Measurements from ENCODE around the gene LRRC49. TPM values are rescaled to one million over a fixed set of nuclear protein-coding genes. Genes with fewer than 3 reads are reported as not detected.

The LRRC49 gene
- total RNA-seq, 2 donors from 2014 or later: 9.8 to 13.3 TPM

DNA sequence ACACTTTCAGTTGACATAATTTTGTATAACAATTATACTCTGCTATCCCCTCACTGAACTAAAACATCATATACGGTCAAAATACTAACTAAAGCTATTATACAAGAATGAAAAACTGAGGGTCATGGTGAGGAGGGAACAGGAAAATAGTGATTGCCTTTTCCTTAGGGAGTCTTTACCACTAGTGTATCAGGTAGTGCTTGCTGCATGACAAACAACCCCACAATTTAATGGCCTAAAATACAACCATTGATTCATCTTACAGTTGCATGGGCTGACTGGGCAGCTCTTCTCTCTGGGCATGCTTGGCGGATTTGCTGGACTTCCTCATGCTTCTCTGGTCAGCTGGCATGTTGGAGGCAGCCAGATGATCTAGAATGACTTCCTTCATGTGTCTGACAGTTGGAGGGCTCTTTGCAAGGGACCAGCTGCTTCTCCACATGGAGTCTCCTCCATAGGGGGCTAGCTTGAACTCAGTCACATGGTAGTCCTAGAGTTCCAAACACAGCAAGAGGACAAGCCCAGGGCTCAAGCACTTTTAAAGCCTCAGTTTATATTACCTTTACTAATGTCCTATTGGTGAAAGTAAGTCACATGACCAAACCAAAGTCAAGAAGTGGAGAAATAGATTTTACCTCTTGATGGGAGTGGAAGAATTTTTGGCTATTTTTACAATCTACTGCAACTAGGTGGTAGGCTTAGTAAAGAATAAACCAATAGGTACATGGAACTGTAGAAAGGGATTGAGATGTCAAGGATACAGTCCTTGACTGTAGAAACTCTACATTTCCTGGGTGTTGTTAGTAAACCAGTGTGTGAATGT lies 19.2 kb upstream of the LRRC49 start:
- intact Hi-C loops (cut with DNase I): loop anchor here (2.0 kb wide), 1 partner anchor 47 kb away; no protein-coding TSS in a partner anchor
- DNase-seq (ENCODE audit: low spot score): no peak
- Histone ChIP-seq H3K9me3 (no peaks in the 10 kb centered on the region), H3K4me1 (replicated peaks) (no peaks in the 10 kb centered on the region), H3K4me3 (no peak overlapping the region), H3K27ac (no peak overlapping the region), H3K36me3 (no peaks in the 10 kb centered on the region), H3K27me3 (replicated peaks; ENCODE audit: insufficient read depth) (no peaks in the 10 kb centered on the region)
- WGBS: 94% methylated on average over 2 of the region's 2 CpGs
- TF ChIP-seq, protein P1, sequence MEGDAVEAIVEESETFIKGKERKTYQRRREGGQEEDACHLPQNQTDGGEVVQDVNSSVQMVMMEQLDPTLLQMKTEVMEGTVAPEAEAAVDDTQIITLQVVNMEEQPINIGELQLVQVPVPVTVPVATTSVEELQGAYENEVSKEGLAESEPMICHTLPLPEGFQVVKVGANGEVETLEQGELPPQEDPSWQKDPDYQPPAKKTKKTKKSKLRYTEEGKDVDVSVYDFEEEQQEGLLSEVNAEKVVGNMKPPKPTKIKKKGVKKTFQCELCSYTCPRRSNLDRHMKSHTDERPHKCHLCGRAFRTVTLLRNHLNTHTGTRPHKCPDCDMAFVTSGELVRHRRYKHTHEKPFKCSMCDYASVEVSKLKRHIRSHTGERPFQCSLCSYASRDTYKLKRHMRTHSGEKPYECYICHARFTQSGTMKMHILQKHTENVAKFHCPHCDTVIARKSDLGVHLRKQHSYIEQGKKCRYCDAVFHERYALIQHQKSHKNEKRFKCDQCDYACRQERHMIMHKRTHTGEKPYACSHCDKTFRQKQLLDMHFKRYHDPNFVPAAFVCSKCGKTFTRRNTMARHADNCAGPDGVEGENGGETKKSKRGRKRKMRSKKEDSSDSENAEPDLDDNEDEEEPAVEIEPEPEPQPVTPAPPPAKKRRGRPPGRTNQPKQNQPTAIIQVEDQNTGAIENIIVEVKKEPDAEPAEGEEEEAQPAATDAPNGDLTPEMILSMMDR (IDR thresholded peaks at IDR 0.05): no peak
- TF ChIP-seq POLR2AphosphoS5 (IDR thresholded peaks at IDR 0.05) (no peak), POLR2A (IDR thresholded peaks at IDR 0.05) (no peak)

DNA sequence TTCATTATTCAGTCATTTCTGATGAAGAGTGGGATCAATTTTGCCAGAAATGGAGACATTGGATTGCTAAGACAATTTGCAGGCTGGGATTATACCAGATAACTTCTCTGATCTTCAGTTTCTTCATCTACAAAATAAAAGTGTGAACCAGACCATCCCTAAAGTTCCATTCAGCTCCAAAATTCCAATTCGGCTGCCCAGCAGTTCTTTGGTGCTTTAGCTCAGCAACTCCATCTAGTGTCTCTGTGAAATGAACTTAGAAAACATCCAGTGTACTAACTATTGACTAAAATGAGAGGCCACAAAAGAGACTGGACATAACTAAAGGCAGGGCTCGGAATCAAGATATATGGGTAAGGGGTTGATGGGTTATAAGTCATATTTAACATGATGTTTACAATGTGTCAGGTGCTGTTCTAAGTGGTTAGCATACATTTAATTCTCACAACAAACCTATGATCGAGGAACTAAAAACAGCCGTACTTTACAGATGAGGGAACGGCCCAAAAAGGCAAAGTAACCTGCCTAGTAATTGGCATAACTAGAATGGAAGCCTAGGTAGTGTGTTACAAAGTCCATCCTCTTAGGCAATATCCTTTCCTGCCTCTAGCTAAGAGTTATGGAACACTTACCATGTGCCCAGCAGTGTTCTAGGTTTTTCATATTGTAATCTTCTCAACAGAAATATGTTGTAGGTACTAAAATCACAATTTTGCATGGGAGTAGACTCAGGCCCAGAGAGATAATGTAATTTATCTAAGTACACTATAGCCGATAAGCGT lies 17.4 kb upstream of the LRRC49 start:
- Histone ChIP-seq H3K4me1 (replicated peaks) (no peaks in the 10 kb centered on the region), H3K27me3 (replicated peaks; ENCODE audit: insufficient read depth) (no peaks in the 10 kb centered on the region), H3K4me3 (no peak overlapping the region), H3K27ac (peak overlapping the region in 1 of 2 donors; percentile 17), H3K9me3 (no peaks in the 10 kb centered on the region), H3K36me3 (no peaks in the 10 kb centered on the region)
- no peak for DNase-seq (ENCODE audit: low spot score)
- intact Hi-C loops (cut with DNase I): loop anchor here (2.0 kb wide), 1 partner anchor 48 kb away; no protein-coding TSS in a partner anchor
- WGBS: 77% methylated on average over 7 of the region's 7 CpGs
- TF ChIP-seq, protein P1 (IDR thresholded peaks at IDR 0.05): peak in 3 of 4 experiments; percentile 23 to 54 (median 44)
- no peak for TF ChIP-seq POLR2AphosphoS5 (IDR thresholded peaks at IDR 0.05)

DNA sequence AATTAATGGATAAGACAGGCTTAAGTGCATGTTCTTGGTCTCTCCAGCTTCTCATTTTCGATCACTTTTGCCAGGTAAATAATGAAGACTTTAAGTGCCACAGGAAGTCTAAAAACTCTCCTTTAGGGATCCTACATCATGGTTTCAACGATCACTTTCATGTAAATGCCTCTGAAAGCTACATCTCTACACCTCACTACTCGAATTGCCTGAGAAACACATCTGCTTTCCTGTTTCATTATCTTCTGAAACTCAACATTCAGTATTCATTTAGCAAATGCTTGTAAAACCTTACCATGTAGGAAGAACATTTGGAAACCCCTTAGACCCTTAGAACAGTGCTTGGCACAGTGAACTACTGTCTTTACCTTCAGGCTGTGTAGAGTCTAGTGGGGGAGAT lies 16.6 kb upstream of the LRRC49 start:
- TF ChIP-seq POLR2A (IDR thresholded peaks at IDR 0.05) (no peak), POLR2AphosphoS5 (IDR thresholded peaks at IDR 0.05) (no peak)
- TF ChIP-seq, protein P1 (IDR thresholded peaks at IDR 0.05): no peak
- H3K4me3 ChIP-seq: no peak overlapping the region
- 73% methylated on average over 3 of the region's 3 CpGs for WGBS
- H3K36me3 ChIP-seq: no peaks in the 10 kb centered on the region
- H3K9me3 ChIP-seq: no peaks in the 10 kb centered on the region
- no peak for DNase-seq (ENCODE audit: low spot score)
- H3K27ac ChIP-seq: peak overlapping the region in 1 of 2 donors; percentile 14
- intact Hi-C loops (cut with DNase I): no loop called here
- H3K4me1 ChIP-seq (replicated peaks): no peaks in the 10 kb centered on the region
- H3K27me3 ChIP-seq (replicated peaks; ENCODE audit: insufficient read depth): no peaks in the 10 kb centered on the region

DNA sequence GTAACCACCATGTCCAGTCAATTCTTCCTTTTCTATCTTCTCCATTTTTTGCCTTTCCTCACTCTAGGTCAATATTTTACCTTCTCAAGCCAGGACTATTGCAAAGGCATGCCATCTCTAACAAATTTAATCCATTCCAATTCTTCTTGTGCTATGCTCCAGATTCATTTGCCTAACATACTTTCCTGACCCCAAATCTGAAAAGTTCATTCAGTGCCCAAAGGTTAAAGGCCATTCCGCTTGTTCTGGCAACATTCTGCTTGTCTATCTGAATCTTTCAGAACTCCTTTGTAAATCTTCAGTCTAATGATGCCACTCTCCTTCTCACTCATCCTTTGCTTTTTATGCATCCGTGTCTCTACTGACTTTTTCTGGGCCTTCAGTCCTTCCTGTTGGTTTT lies 15.9 kb upstream of the LRRC49 start:
- H3K4me3 ChIP-seq: no peak overlapping the region
- 92% methylated on average over 2 of the region's 2 CpGs for WGBS
- no peaks in the 10 kb centered on the region for H3K27me3 ChIP-seq (replicated peaks; ENCODE audit: insufficient read depth)
- H3K27ac ChIP-seq: peak overlapping the region in 1 of 2 donors; percentile 14
- intact Hi-C loops (cut with DNase I): no loop called here
- no peaks in the 10 kb centered on the region for H3K36me3 ChIP-seq
- TF ChIP-seq, protein P1 (IDR thresholded peaks at IDR 0.05): no peak
- TF ChIP-seq POLR2AphosphoS5 (IDR thresholded peaks at IDR 0.05) (no peak), POLR2A (IDR thresholded peaks at IDR 0.05) (no peak)
- no peak for DNase-seq (ENCODE audit: low spot score)
- no peaks in the 10 kb centered on the region for H3K9me3 ChIP-seq
- no peaks in the 10 kb centered on the region for H3K4me1 ChIP-seq (replicated peaks)
